Osteoblast (primary cell): Measurements from ENCODE around the gene FBN2. TPM values are rescaled to one million over a fixed set of nuclear protein-coding genes. Genes with fewer than 3 reads are reported as not detected.

Experiments
- DNase-seq: peaks from one replicate; pipeline ENCODE4 v3.0.0; 2011; ENCODE audit warnings: low spot score, mixed read lengths; ENCODE audit not compliant: insufficient read length; ENCODE audit errors: missing footprints
- H2AFZ ChIP-seq: 2 replicates; pipeline ENCODE4 v1.6.0; 2011; ENCODE audit warnings: mild to moderate bottlenecking, low read length
- H3K27ac ChIP-seq: 2 replicates; pipeline ENCODE4 v1.5.1; 2011; ENCODE audit warnings: mild to moderate bottlenecking, low read depth, low read length, moderate library complexity
- H3K27me3 ChIP-seq: 2 replicates; pipeline ENCODE4 v1.6.0; 2012; ENCODE audit warnings: mild to moderate bottlenecking, control low read depth, inconsistent platforms, low read length, moderate library complexity; ENCODE audit not compliant: insufficient read depth
- H3K36me3 ChIP-seq: 2 replicates; pipeline ENCODE4 v1.5.1; 2011; ENCODE audit warnings: mild to moderate bottlenecking, low read length, control low read depth, moderate library complexity; ENCODE audit not compliant: insufficient read depth
- H3K4me1 ChIP-seq: 2 replicates; pipeline ENCODE4 v1.5.1; 2011; ENCODE audit warnings: mild to moderate bottlenecking, low read length, control low read depth, moderate library complexity; ENCODE audit not compliant: insufficient read depth
- H3K4me2 ChIP-seq: 2 replicates; pipeline ENCODE4 v1.6.0; 2011; ENCODE audit warnings: mild to moderate bottlenecking, low read length; ENCODE audit not compliant: insufficient read depth
- H3K4me3 ChIP-seq: fragments of 200-600 bp; sonication (generic); 3 replicates; pipeline ENCODE4 v1.5.1; 2012; ENCODE audit warnings: mild to moderate bottlenecking, low read length, inconsistent platforms; ENCODE audit not compliant: insufficient read depth
- H3K79me2 ChIP-seq: 2 replicates; pipeline ENCODE4 v1.6.0; 2012; ENCODE audit warnings: mild to moderate bottlenecking, low read length, control low read depth, inconsistent platforms; ENCODE audit not compliant: insufficient read depth
- H3K9me3 ChIP-seq: 2 replicates; pipeline ENCODE4 v1.5.1; 2011; ENCODE audit warnings: low read depth, low read length, control low read depth
- H4K20me1 ChIP-seq: 2 replicates; pipeline ENCODE4 v1.6.0; 2012; ENCODE audit warnings: mild to moderate bottlenecking, low read length, control low read depth; ENCODE audit not compliant: insufficient read depth
- total RNA-seq: library from RNA; depleted of rRNA; stranded (reverse); fragments of >200 nt; gene quantifications from 2 replicates; pipeline ENCODE4 v1.2.3, GENCODE V29; 2012
- TF ChIP-seq, protein P1 (sequence below): IDR thresholded peaks from 2 replicates; pipeline ENCODE4 v1.5.1; 2011; ENCODE audit warnings: mild to moderate bottlenecking, low read depth, low read length, moderate library complexity; ENCODE audit errors: extremely low read depth

Gene FBN2
- 16.6 and 33.0 TPM in 2 replicates for total RNA-seq

GRCh38 chr5:128538000-128538249 is at the start of gene FBN2:
FBN2 (minus strand) TSS chr5:128538245; CDS start chr5:128537603, 642 bp downstream.
- peaks cover 4% of the 10 kb centered on the region for H3K4me1 ChIP-seq
- TF ChIP-seq, protein P1, sequence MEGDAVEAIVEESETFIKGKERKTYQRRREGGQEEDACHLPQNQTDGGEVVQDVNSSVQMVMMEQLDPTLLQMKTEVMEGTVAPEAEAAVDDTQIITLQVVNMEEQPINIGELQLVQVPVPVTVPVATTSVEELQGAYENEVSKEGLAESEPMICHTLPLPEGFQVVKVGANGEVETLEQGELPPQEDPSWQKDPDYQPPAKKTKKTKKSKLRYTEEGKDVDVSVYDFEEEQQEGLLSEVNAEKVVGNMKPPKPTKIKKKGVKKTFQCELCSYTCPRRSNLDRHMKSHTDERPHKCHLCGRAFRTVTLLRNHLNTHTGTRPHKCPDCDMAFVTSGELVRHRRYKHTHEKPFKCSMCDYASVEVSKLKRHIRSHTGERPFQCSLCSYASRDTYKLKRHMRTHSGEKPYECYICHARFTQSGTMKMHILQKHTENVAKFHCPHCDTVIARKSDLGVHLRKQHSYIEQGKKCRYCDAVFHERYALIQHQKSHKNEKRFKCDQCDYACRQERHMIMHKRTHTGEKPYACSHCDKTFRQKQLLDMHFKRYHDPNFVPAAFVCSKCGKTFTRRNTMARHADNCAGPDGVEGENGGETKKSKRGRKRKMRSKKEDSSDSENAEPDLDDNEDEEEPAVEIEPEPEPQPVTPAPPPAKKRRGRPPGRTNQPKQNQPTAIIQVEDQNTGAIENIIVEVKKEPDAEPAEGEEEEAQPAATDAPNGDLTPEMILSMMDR: no peak
- peak within 1 kb of the TSS; percentile 75 for H3K4me3 ChIP-seq
- H2AFZ ChIP-seq: peak within 1 kb of the TSS; percentile 76
- no peaks in the 10 kb centered on the region for H3K9me3 ChIP-seq
- H3K27me3 ChIP-seq: peaks cover 7% of the 10 kb centered on the region
- no peaks in the 10 kb centered on the region for H3K79me2 ChIP-seq
- DNase-seq: no peak
- H3K27ac ChIP-seq: no peak within 1 kb of the TSS
- H4K20me1 ChIP-seq: no peaks in the 10 kb centered on the region
- peak within 1 kb of the TSS; percentile 81 for H3K4me2 ChIP-seq
- no peaks in the 10 kb centered on the region for H3K36me3 ChIP-seq

GRCh38 chr5:128587275-128587674 is 49.2 kb upstream of the FBN2 start:
- no peak for DNase-seq
- Histone ChIP-seq H3K4me2 (no peak overlapping the region), H3K27ac (no peak overlapping the region), H3K4me1 (no peaks in the 10 kb centered on the region), H3K4me3 (no peak overlapping the region), H4K20me1 (no peaks in the 10 kb centered on the region), H3K36me3 (no peaks in the 10 kb centered on the region), H2AFZ (no peak overlapping the region), H3K9me3 (no peaks in the 10 kb centered on the region), H3K27me3 (no peaks in the 10 kb centered on the region), H3K79me2 (no peaks in the 10 kb centered on the region)
- TF ChIP-seq, protein P1: no peak

DNA sequence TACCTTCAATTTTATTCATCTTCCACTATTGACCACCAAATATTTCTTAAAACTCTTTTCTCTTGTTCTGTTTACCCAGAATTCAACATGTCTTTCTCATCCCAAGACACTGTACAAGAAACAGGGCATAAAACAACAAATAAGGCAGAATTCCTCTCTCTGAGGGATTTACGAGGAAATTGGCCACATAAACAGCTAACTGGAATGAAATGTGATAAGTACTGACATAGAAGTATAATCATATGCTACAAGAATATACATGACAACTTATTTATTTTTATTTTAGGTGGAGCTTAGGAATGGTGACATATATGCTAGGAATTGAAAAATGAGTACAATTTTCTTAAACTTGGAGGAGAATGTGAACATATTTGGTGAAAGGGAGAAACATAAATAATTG is 48.8 kb upstream of the FBN2 start:
- Histone ChIP-seq H3K4me3 (no peak overlapping the region), H3K36me3 (no peaks in the 10 kb centered on the region), H3K9me3 (no peaks in the 10 kb centered on the region), H4K20me1 (no peaks in the 10 kb centered on the region), H2AFZ (no peak overlapping the region), H3K4me1 (no peaks in the 10 kb centered on the region), H3K27me3 (no peaks in the 10 kb centered on the region), H3K4me2 (no peak overlapping the region), H3K79me2 (no peaks in the 10 kb centered on the region), H3K27ac (no peak overlapping the region)
- no peak for DNase-seq
- TF ChIP-seq, protein P1: no peak

- H3K36me3 ChIP-seq: no peaks in the 10 kb centered on the region
- H3K4me2 ChIP-seq: peak overlapping the region; percentile 41
- no peak overlapping the region for H3K4me3 ChIP-seq
- TF ChIP-seq, protein P1: no peak
- no peak overlapping the region for H2AFZ ChIP-seq
- no peaks in the 10 kb centered on the region for H4K20me1 ChIP-seq
- DNase-seq: no peak
- H3K27me3 ChIP-seq: no peaks in the 10 kb centered on the region
- H3K4me1 ChIP-seq: peaks cover 11% of the 10 kb centered on the region
- peak overlapping the region; percentile 44 for H3K27ac ChIP-seq
- no peaks in the 10 kb centered on the region for H3K79me2 ChIP-seq
- H3K9me3 ChIP-seq: no peaks in the 10 kb centered on the region
Measured at GRCh38 chr5:128579639-128580038, 41.6 kb upstream of the FBN2 start.
